Right lobe of liver (tissue), 4 donors: ENCODE measurements around the gene DLGAP3.

Source experiments
- CTCF ChIP-seq, 4 donors: fragments of 200-600 bp in 3 of 4; fragments of 450-650 bp in 1 of 4; IDR thresholded peaks; one replicate each; pipeline versions ENCODE4 v1.5.1 to v1.8.0; 2016 to 2022; ENCODE audit warnings: antibody characterized with exemption in 4 of 4, mild to moderate bottlenecking in 2 of 4
- POLR2A ChIP-seq: fragments of 450-650 bp; IDR thresholded peaks from one replicate; pipeline ENCODE4 v1.6.1; 2017; ENCODE audit warnings: antibody characterized with exemption, mild to moderate bottlenecking
- donor health status: DM: no; HTN: no; CAD: no.
- donor health status: DM: no; HTN: no; CAD: no.
- donor health status: DM: no; HTN: yes; CAD: no.

GRCh38 chr1:34839526-34840305, 89.7 kb downstream of the DLGAP3 start:
- TF ChIP-seq CTCF (IDR thresholded peaks at IDR 0.05) (no peak), POLR2A (no peak)
